ENCODE measurements around the gene SLC35E4.

GRCh38 chr22:30694640-30695350 is 59.2 kb downstream of the SLC35E4 start, which contains the start of gene OSBP2:
- TF ChIP-seq CTCF (IDR thresholded peaks at IDR 0.05; ENCODE audit: low read depth, low read length, poor library complexity, severe bottlenecking) (no peak), EZH2phosphoT487 (IDR thresholded peaks at IDR 0.05; ENCODE audit: borderline replicate concordance, low read length) (no peak)
